Common myeloid progenitor, CD34-positive (primary cell): ENCODE measurements around the gene USF1.

Source experiments
- CTCF ChIA-PET: fragments of 350-600 bp; sonication (Branson Sonifier 250); formaldehyde crosslinking; loops from one replicate; lab custom pipeline; 2021; ENCODE audit warnings: antibody characterized with exemption; lab: Charles Lee
- POLR2A ChIA-PET: fragments of 350-600 bp; sonication (Branson Sonifier 250); formaldehyde crosslinking; loops from one replicate; lab custom pipeline; 2021; ENCODE audit warnings: antibody characterized with exemption; lab: Charles Lee
- DNase-seq, 3 donors: peaks; one replicate each; pipeline versions ENCODE4 v3.0.0 to v3.0.0-alpha.2; 2013
- H3K27ac ChIP-seq, 2 experiments: 1 replicate in 1 of 2; 2 replicates in 1 of 2; pipeline ENCODE4 v1.7.0; 2013; ENCODE audit warnings: inconsistent platforms in 2 of 2, low read length in 2 of 2, mild to moderate bottlenecking in 2 of 2, low read depth in 1 of 2, moderate library complexity in 1 of 2; ENCODE audit not compliant: severe bottlenecking in 2 of 2, insufficient read depth in 1 of 2, poor library complexity in 1 of 2
- H3K27me3 ChIP-seq, 5 experiments: replicated peaks in 2 of 5; 1 replicate in 3 of 5; 2 replicates in 2 of 5; pipeline versions ENCODE4 v1.6.1 to v1.7.0; 2013; ENCODE audit warnings: low read length in 4 of 5, mild to moderate bottlenecking in 2 of 5, moderate library complexity in 2 of 5, inconsistent platforms in 1 of 5; ENCODE audit not compliant: insufficient read depth in 5 of 5, control insufficient read depth in 4 of 5
- H3K36me3 ChIP-seq, 4 experiments: 1 replicate in 2 of 4; 2 replicates in 2 of 4; pipeline versions ENCODE4 v1.6.1 to v1.7.0; 2013; ENCODE audit warnings: low read length in 3 of 4, control low read depth in 1 of 4, mild to moderate bottlenecking in 1 of 4; ENCODE audit not compliant: control insufficient read depth in 4 of 4, insufficient read depth in 4 of 4
- H3K4me1 ChIP-seq, 4 experiments: 1 replicate in 3 of 4; 2 replicates in 1 of 4; pipeline versions ENCODE4 v1.6.1 to v1.7.1; 2013; ENCODE audit warnings: low read length in 3 of 4, mild to moderate bottlenecking in 3 of 4, control low read depth in 1 of 4, inconsistent platforms in 1 of 4, moderate library complexity in 1 of 4; ENCODE audit not compliant: control insufficient read depth in 4 of 4, insufficient read depth in 4 of 4; ENCODE audit errors: control extremely low read depth in 1 of 4
- H3K4me3 ChIP-seq, 7 experiments: 1 replicate in 4 of 7; 2 replicates in 3 of 7; pipeline versions ENCODE4 v1.5.1 to v1.7.0; 2013; ENCODE audit warnings: mild to moderate bottlenecking in 7 of 7, low read length in 6 of 7, moderate library complexity in 6 of 7, inconsistent platforms in 2 of 7, low read depth in 2 of 7, control low read depth in 1 of 7; ENCODE audit not compliant: insufficient read depth in 4 of 7, control insufficient read depth in 1 of 7; ENCODE audit errors: extremely low read depth in 1 of 7
- H3K9me3 ChIP-seq, 5 experiments: 1 replicate in 4 of 5; 2 replicates in 1 of 5; pipeline versions ENCODE4 v1.6.1 to v1.7.1; 2013; ENCODE audit warnings: low read length in 4 of 5, mild to moderate bottlenecking in 2 of 5, inconsistent platforms in 1 of 5, low read depth in 1 of 5, moderate library complexity in 1 of 5; ENCODE audit not compliant: control insufficient read depth in 4 of 5, insufficient read depth in 2 of 5; ENCODE audit errors: control extremely low read depth in 1 of 5
- WGBS: methylation state at CpG from one replicate; pipeline ENCODE4 v1.1.5; 2013; ENCODE audit not compliant: insufficient coverage; 5-methylcytosine and 5-hydroxymethylcytosine counted together

The USF1 gene

DNA sequence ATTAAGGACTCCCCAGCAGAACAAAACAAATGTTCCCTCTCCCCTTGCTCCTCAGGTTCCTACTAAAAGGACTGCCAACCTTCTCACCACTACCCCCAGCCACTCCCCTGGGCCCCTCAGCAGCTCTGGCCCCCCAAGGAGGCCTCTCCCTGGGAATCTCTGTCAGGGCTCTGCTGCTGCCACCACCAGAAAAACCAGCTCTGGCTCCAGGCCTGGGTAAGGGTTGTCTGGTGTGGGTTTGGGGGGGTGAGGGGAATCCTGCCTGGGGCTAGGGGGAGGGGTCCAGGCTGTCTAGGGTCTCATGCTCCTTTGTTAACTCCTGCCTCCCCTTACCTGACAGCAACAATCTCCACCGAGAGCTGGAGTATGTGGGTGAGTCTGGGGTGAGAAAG lies 38.8 kb upstream of the USF1 start:
- no peaks in the 10 kb centered on the region for H3K36me3 ChIP-seq
- CTCF ChIA-PET = interaction anchor here (0.7 to 20.2 kb wide), 5 partner anchors 12 to 298 kb away, joined by 3 to 297 read pairs (median 4); partner anchors contain the start of genes ARHGAP30 and KLHDC9
- H3K9me3 ChIP-seq = no peaks in the 10 kb centered on the region
- DNase-seq = no peak
- no peak overlapping the region for H3K4me3 ChIP-seq
- WGBS = no CpG with 5 or more reads among the region's 1 CpG
- H3K27ac ChIP-seq = no peak overlapping the region
- POLR2A ChIA-PET = no interaction called here
- H3K4me1 ChIP-seq = peaks cover 0 to 30% (median 2%) of the 10 kb centered on the region in 4 experiments
- H3K27me3 ChIP-seq = peaks cover 0 to 2% (median 0%) of the 10 kb centered on the region in 5 experiments

DNA sequence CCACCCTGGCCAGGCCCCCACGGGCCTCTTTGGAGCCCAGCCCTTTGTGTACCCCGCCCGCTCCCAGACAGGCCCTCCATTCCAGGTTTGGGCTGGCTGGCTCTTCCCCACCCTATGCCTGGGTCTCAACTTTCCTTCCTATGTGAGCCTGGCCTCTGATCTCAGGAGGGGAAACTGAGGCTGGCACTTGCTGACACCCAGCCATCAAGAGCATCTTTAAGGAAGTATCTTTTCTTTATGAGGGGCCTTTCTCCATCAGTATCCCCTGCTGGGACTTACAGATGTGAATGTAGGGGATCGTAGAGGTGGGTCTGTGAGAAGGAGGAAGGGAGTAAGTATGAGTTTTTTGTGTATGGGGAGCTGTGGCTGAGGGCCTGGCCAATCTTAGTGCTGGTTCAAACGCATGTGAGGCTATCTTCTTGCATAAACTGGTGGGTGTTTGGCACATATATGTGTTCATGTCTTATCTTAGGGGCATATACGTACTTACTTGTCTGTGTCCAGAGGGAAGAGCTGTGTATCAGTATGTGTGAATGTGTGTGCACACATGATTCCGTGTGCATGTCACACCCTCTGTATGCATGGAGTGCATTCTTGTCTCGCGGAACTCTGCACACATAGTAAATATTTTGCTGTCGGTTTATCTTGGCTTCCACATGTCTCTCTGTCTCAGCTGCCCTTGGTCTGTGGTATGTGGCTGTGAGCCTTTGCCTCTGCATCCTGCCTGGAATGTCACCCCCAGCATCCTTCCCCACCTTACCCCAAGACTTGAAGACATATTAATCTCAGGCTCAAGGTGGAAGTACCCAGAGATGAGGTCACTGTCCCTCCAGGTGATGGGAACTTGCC lies 38.2 kb upstream of the USF1 start:
- Histone ChIP-seq H3K27me3 (peaks cover 0 to 5% (median 0%) of the 10 kb centered on the region in 5 experiments), H3K36me3 (no peaks in the 10 kb centered on the region), H3K4me3 (no peak overlapping the region), H3K27ac (no peak overlapping the region), H3K9me3 (no peaks in the 10 kb centered on the region), H3K4me1 (peaks cover 0 to 24% (median under 1%) of the 10 kb centered on the region in 4 experiments)
- DNase-seq = no peak
- ChIA-PET CTCF (interaction anchor here (0.5 to 20.2 kb wide), 6 partner anchors 11 to 340 kb away, joined by 3 to 297 read pairs (median 3); partner anchors contain the start of genes ARHGAP30 and KLHDC9), POLR2A (no interaction called here)
- WGBS = 94% methylated on average over 9 of the region's 10 CpGs

DNA sequence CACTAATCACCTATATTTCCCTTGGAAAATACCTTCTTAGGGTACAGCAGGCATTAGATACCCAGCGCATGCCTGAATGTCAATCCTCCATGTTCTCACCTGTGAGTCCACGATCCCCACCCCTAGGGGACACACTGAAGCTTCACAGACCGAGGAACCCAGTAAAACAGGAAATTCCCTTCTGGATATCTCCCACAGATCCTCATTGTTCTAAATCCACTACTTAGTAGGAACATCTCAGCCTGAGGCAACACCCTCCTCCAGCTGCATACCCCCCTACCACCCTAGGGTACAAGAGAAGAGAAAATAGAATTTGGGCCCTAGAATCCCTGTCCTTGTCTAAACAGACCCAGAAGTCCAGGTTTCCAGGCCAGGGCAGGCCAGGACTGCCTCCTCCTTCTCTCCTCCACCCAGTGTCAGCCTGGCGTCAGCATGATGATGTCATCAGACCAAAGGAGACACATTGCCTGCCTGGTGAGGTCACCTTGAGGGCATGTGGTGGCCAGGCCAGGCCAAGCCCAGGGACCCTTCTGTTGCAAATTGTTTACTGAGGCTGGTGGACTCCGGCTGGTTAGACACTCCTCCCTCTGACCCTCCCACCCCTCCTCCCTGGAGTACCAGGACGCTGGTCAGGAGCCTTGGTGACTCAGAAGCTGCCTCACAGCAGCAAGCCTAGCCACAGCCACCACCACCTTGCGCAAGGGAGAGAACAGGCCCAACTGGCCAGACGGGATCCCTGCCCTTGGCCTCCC lies 37.4 kb upstream of the USF1 start:
- WGBS = 94% methylated on average over 4 of the region's 8 CpGs
- H3K27ac ChIP-seq = no peak overlapping the region
- peak in 1 of 3 donors; percentile 32 for DNase-seq
- peaks cover 0 to 5% (median 0%) of the 10 kb centered on the region in 5 experiments for H3K27me3 ChIP-seq
- CTCF ChIA-PET = interaction anchor here (1.1 to 20.2 kb wide), 3 partner anchors 11 to 59 kb away, joined by 3 to 297 read pairs (median 89); partner anchors contain the start of genes ARHGAP30 and KLHDC9
- POLR2A ChIA-PET = no interaction called here
- peaks cover 0 to 18% (median 0%) of the 10 kb centered on the region in 4 experiments for H3K4me1 ChIP-seq
- no peaks in the 10 kb centered on the region for H3K36me3 ChIP-seq
- H3K9me3 ChIP-seq = no peaks in the 10 kb centered on the region
- no peak overlapping the region for H3K4me3 ChIP-seq

DNA sequence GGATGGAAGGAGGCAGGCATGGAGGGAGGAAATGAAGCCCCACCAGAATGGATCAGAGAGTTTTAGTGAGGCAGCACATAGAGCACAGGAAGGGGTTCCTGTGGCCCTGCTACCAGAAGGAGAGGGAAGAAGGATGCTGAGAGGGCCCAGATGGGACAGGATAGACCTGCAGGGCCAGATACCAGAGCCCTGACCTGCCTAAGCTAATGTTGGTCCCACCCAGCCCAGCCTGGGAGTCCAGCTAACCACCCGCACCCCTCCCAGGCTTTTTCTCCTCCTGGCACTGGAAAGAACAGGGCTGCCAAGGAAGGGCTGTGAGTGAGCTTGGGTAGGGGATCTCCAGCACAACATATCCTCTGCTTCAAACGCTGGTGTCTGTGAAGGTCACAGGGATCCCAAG lies 36.7 kb upstream of the USF1 start:
- peaks cover 0 to 18% (median 0%) of the 10 kb centered on the region in 4 experiments for H3K4me1 ChIP-seq
- WGBS = 86% methylated on average over 1 of the region's 2 CpGs
- peaks cover 0 to 5% (median 0%) of the 10 kb centered on the region in 5 experiments for H3K27me3 ChIP-seq
- no peaks in the 10 kb centered on the region for H3K36me3 ChIP-seq
- no peaks in the 10 kb centered on the region for H3K9me3 ChIP-seq
- no peak overlapping the region for H3K4me3 ChIP-seq
- CTCF ChIA-PET = interaction anchor here (1.1 to 20.2 kb wide), 3 partner anchors 10 to 59 kb away, joined by 3 to 297 read pairs (median 89); partner anchors contain the start of genes ARHGAP30 and KLHDC9
- no peak overlapping the region for H3K27ac ChIP-seq
- no peak for DNase-seq
- POLR2A ChIA-PET = no interaction called here

DNA sequence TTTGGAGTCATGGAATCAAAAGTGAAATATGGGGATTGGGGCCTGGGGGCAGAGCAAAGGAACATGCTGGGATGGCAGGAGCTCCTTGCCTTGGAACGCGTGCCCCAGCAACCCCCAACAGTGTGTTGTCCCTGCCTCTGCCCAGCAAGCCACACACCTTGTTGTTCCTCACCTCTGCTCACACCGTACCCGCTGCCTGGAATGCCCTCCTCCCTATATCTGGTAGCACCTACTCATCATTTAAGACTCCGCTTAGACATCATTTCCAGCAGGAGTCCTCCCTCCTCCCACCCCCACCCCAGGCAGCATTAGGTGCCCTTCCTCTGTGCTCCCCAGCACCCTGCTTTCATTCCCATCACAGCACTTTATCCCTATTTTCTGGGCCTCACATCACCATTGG lies 35.7 kb upstream of the USF1 start:
- Histone ChIP-seq H3K9me3 (no peaks in the 10 kb centered on the region), H3K4me1 (peaks cover 0 to 18% (median 0%) of the 10 kb centered on the region in 4 experiments), H3K27ac (no peak overlapping the region), H3K27me3 (peaks cover 0 to 5% (median 0%) of the 10 kb centered on the region in 5 experiments), H3K4me3 (no peak overlapping the region), H3K36me3 (no peaks in the 10 kb centered on the region)
- 100% methylated on average over 4 of the region's 5 CpGs for WGBS
- DNase-seq = no peak
- ChIA-PET CTCF (interaction anchor here (10.0 to 20.2 kb wide), 2 partner anchors 9 to 17 kb away, joined by 89 to 297 read pairs; partner anchors contain the start of genes ARHGAP30 and KLHDC9), POLR2A (no interaction called here)

DNA sequence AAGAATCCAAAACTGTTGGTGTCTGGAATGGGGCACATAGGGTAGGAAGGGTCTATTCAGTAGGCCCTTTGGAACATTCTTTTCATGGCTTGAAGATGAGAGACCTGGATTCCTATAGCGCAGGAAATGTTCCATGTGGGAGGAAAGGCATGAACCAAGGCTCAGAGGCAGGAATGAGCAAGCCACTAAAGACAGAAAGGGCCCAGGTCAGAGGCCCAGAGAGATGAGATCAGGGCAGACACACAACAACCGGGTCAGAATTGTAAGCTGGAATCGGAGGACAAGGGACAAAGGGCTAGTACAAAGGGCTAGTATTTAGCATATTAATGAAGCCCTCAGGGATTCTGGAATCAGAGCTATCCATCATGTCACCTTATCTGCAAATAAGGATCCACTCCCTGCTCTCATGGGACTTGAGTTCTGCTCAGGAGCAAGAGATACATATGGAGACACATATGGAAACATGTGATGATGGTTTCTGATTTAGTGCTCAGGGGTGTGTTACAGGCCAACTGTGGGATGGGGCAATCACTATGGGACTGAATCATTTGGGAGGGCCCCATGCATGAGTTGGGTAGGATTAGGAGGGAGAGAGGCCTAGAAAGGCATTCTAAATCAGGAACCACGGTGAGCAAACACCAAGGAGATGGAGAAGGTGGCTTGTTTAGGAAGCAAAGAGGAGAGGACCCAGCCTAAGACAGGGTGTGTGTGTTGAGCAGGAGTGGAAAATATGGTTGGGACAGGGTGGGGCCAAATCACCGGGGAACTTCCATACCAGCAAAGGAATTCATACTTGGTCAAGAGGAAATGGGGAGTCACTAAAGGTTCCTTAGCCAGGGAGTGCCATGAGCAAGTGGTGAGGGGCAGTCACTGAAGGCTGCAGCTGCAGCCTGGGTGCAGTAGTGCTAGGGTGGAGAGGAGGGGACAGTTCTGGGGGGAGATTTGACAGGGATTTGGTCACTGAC lies 34.9 kb upstream of the USF1 start:
- 96% methylated on average over 5 of the region's 5 CpGs for WGBS
- no peak for DNase-seq
- Histone ChIP-seq H3K36me3 (no peaks in the 10 kb centered on the region), H3K4me1 (peaks cover 0 to 18% (median 0%) of the 10 kb centered on the region in 4 experiments), H3K9me3 (no peaks in the 10 kb centered on the region), H3K4me3 (no peak overlapping the region), H3K27ac (no peak overlapping the region), H3K27me3 (peaks cover 0 to 5% (median 0%) of the 10 kb centered on the region in 5 experiments)
- POLR2A ChIA-PET = no interaction called here
- CTCF ChIA-PET = interaction anchor here (10.0 to 20.2 kb wide), 2 partner anchors 8 to 17 kb away, joined by 89 to 297 read pairs; partner anchors contain the start of genes ARHGAP30 and KLHDC9
